Skeletal muscle satellite cell (primary cell): ENCODE data around the gene TMEM181.
"Not testable (repeated sequence)": the region's sequence is repeated elsewhere in the genome, so short reads cannot be mapped to it uniquely, and the experiment has no call there.

Source experiments
- H3K27me3 ChIP-seq: 2 replicates; pipeline ENCODE4 v1.7.0; 2013; ENCODE audit warnings: low read length; ENCODE audit not compliant: control insufficient read depth, insufficient read depth
- H3K36me3 ChIP-seq: 2 replicates; pipeline ENCODE4 v1.7.0; 2013; ENCODE audit warnings: mild to moderate bottlenecking, control low read depth, low read length; ENCODE audit not compliant: insufficient read depth
- H3K4me1 ChIP-seq: 2 replicates; pipeline ENCODE4 v1.7.0; 2013; ENCODE audit warnings: low read length; ENCODE audit not compliant: control insufficient read depth, insufficient read depth
- H3K4me2 ChIP-seq: 2 replicates; pipeline ENCODE4 v1.7.0; 2013; ENCODE audit warnings: mild to moderate bottlenecking, low read length
- H3K4me3 ChIP-seq: 2 replicates; pipeline ENCODE4 v1.7.0; 2013; ENCODE audit warnings: low read length
- H3K9ac ChIP-seq: 2 replicates; pipeline ENCODE4 v1.7.0; 2013; ENCODE audit warnings: mild to moderate bottlenecking, low read depth, low read length, moderate library complexity
- H3K9me3 ChIP-seq: replicated peaks from 2 replicates; pipeline ENCODE4 v1.7.0; 2013; ENCODE audit warnings: mild to moderate bottlenecking, control low read depth, low read length

Gene TMEM181

GRCh38 chr6:158556113-158556512, 3.8 kb upstream of the TMEM181 start:
- Histone ChIP-seq H3K4me2 (no peak overlapping the region), H3K9me3 (no peaks in the 10 kb centered on the region), H3K4me3 (no peak overlapping the region), H3K9ac (no peak overlapping the region), H3K4me1 (peaks cover 5% of the 10 kb centered on the region), H3K36me3 (no peaks in the 10 kb centered on the region), H3K27me3 (no peaks in the 10 kb centered on the region)

DNA sequence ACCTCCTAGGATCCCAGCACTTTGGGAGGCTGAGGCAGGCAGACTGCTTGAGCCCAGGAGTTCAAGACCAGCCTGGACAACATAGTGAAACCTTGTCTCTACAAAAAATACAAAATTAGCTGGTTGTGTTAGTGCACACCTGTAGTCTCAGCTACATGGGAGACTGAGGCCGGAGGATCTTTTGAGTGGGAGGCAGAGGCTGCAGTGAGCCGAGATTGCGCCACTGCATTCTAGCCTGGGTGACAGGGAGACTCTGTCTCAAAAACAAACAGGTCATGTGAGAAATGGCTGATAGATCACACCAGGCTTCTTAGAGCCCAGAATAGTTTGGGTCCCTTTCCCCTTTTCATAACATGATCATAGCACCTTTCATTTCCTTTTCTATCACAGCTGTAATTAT, 2.8 kb upstream of the TMEM181 start:
- H3K9ac ChIP-seq, H3K9me3 ChIP-seq, H3K27me3 ChIP-seq, H3K4me2 ChIP-seq, H3K36me3 ChIP-seq, H3K4me3 ChIP-seq: not testable (repeated sequence)
- H3K4me1 ChIP-seq = peaks cover 15% of the 10 kb centered on the region

DNA sequence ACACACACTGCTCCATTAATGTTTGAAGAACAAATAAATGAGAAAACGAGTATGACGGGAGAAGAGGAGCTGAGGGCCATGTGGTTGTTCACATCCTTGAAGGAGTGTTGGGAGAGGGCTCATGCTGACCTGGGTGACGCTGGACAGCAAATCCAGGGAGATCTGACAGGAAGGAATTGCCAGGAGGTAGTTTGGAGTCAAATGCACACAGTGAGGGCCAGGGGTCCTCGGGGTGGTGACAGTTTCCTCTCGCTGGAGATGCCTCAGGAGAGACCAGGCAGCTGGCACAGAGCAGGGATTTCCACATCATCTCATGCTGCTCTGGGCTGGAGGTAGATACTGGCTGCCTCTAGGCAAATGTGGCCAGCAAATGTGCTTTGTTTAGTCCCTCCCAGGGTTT, 2.0 kb upstream of the TMEM181 start:
- Histone ChIP-seq H3K36me3 (no peaks in the 10 kb centered on the region), H3K9ac (no peak overlapping the region), H3K4me3 (no peak overlapping the region), H3K9me3 (no peaks in the 10 kb centered on the region), H3K4me1 (peaks cover 22% of the 10 kb centered on the region), H3K4me2 (no peak overlapping the region), H3K27me3 (no peaks in the 10 kb centered on the region)

DNA sequence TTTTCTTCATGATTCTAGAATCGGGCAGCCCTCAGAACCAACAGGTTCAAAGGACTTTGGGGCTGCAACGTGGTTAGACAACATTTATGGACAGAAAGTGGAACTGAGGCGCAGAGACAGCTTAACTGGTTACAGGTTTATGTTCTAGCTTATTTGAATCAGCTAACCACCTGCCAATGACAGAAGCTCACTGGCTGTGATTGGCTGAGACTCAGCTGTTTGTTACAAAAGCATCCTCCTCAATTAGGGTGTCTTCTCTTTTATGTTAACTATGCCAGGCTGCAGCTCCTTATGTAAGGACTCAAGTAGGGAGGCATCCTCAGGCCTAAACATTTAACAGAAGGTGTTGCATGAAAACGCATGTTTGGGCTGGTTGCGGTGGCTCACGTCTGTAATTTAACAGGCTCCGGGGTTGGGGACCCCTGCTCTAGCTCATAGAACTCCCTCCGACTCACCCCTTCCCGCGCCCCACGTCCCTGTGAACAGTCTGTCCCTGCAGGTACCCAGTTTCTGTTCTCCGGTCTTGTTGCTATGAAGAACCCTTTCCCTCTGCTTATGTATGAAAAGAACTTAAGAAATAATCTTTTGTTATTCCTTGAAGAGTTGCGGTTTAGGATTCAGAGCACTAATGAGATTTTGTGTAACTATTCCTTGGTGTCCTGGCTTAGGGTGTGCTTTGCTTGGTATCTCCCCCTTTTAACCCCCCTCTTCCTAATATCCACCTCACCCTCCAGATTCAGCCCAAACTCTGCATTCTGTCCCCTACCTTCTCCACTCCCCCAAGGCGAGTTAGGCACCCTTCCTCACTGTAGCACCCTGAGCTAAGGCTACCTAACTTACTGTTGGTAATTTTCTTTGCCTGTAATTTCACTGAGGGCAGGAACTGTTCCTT, 1.2 kb upstream of the TMEM181 start:
- Histone ChIP-seq H3K27me3 (no peaks in the 10 kb centered on the region), H3K9me3 (no peaks in the 10 kb centered on the region), H3K4me3 (no peak overlapping the region), H3K4me2 (no peak overlapping the region), H3K9ac (no peak overlapping the region), H3K36me3 (no peaks in the 10 kb centered on the region), H3K4me1 (peaks cover 27% of the 10 kb centered on the region)

DNA sequence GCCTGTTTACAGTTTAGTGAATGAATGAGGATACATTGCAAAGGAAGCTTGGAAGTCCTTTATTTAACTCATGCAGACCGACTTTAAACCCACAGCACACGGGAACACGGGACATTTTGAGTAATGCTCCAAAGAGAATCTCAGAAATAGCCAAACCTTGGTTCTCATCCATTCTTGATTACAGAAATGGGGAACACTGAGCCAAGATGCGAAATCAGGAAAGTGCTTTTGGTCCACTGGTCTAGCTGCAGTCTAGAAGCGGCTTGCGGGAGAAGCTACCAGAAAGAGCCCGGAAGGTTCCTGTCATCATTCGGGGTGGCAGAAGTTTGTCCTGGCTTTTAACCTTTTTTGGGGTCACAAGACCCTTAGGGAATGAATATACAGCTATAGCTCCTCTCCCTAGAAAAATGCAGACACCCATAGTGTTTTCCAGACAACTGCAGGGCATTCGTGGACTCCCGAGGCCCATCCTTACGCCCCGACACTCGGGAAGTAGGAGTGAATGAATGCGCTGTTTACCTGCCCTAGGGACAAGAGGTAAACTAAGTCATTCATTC, 475 bp upstream of the TMEM181 start:
- no peaks in the 10 kb centered on the region for H3K36me3 ChIP-seq
- H3K27me3 ChIP-seq = no peaks in the 10 kb centered on the region
- peak overlapping the region; percentile 85 for H3K4me3 ChIP-seq
- H3K4me2 ChIP-seq = peak overlapping the region; percentile 98
- peaks cover 27% of the 10 kb centered on the region for H3K4me1 ChIP-seq
- H3K9me3 ChIP-seq = no peaks in the 10 kb centered on the region
- H3K9ac ChIP-seq = peak overlapping the region; percentile 96

DNA sequence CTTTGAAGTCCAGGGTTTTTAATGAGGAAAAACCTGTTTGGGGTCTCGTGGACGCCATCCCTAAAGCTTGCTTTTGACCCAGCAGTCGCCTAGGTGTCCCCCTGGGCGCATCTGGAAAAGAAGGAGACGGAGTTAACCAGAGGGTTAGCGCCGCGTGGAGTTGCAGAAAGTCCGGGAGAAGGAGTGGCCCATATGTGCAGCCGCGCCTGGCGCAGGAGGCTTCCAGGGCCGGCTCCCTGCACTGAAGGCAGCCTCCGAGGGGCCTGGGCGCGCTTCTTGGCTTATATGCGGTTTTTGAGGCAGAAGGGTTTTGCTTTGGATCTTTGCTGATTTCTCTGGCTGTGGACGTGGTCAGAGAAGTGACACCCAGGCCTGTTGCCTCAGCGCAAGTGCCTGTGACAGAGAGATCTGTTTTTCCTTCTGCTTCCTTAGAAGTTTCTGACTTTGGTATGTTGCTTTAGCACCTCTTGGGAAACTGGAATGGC, 987 bp downstream of the TMEM181 start:
- Histone ChIP-seq H3K27me3 (no peaks in the 10 kb centered on the region), H3K36me3 (no peaks in the 10 kb centered on the region), H3K4me2 (peak overlapping the region; percentile 98), H3K4me3 (peak overlapping the region; percentile 85), H3K4me1 (peaks cover 27% of the 10 kb centered on the region), H3K9ac (peak overlapping the region; percentile 96), H3K9me3 (no peaks in the 10 kb centered on the region)

GRCh38 chr6:158561321-158561884, 1.5 kb downstream of the TMEM181 start:
- Histone ChIP-seq H3K36me3 (no peaks in the 10 kb centered on the region), H3K27me3 (no peaks in the 10 kb centered on the region), H3K9me3 (no peaks in the 10 kb centered on the region), H3K9ac (peak overlapping the region; percentile 96), H3K4me1 (peaks cover 27% of the 10 kb centered on the region), H3K4me3 (peak overlapping the region; percentile 85), H3K4me2 (peak overlapping the region; percentile 98)

DNA sequence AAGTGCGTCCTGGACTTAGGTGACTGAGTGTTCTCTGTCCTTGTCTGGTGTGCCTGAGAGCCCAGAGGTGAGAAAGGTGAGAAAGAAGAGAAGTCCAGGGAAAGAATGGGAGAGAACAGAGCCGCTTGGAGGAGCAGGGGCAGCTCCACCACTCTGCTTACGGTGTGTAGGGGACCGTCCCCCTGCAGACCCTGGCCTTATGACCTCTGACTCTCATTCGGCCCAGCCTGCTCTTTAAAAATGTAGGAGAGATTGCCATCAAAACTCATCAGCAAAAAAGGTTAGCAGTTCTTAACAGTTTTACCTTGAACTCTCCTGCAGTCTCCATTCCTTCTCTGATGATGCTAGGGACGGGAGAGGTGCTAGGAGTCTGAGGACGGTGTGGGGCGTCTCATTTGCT, 2.0 kb downstream of the TMEM181 start:
- Histone ChIP-seq H3K9me3 (no peaks in the 10 kb centered on the region), H3K27me3 (no peaks in the 10 kb centered on the region), H3K4me3 (peak overlapping the region; percentile 85), H3K36me3 (no peaks in the 10 kb centered on the region), H3K9ac (peak overlapping the region; percentile 96), H3K4me1 (peaks cover 27% of the 10 kb centered on the region), H3K4me2 (peak overlapping the region; percentile 98)

GRCh38 chr6:158564243-158565121, 4.6 kb downstream of the TMEM181 start:
- no peaks in the 10 kb centered on the region for H3K36me3 ChIP-seq
- H3K4me2 ChIP-seq = no peak overlapping the region
- H3K27me3 ChIP-seq = no peaks in the 10 kb centered on the region
- no peaks in the 10 kb centered on the region for H3K9me3 ChIP-seq
- no peak overlapping the region for H3K4me3 ChIP-seq
- no peak overlapping the region for H3K9ac ChIP-seq
- peaks cover 26% of the 10 kb centered on the region for H3K4me1 ChIP-seq

DNA sequence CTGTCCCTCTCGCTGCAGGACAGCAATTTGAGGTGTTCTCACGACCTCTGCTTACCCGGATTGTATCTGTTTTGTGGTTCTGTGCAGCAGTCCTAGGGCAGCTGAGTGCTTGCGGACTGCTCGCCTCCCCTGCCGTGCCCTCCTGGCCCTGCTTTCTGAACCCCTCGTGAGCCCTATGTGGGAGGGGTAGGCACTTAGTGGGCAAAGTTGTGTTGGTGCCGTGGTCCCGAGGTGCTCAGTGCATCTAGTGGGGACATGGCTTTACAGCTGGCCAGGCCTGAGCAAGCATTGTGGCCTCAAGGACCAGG, 5.2 kb downstream of the TMEM181 start:
- Histone ChIP-seq H3K9me3 (no peaks in the 10 kb centered on the region), H3K9ac (no peak overlapping the region), H3K4me2 (no peak overlapping the region), H3K4me1 (peaks cover 24% of the 10 kb centered on the region), H3K36me3 (no peaks in the 10 kb centered on the region), H3K27me3 (no peaks in the 10 kb centered on the region), H3K4me3 (no peak overlapping the region)

DNA sequence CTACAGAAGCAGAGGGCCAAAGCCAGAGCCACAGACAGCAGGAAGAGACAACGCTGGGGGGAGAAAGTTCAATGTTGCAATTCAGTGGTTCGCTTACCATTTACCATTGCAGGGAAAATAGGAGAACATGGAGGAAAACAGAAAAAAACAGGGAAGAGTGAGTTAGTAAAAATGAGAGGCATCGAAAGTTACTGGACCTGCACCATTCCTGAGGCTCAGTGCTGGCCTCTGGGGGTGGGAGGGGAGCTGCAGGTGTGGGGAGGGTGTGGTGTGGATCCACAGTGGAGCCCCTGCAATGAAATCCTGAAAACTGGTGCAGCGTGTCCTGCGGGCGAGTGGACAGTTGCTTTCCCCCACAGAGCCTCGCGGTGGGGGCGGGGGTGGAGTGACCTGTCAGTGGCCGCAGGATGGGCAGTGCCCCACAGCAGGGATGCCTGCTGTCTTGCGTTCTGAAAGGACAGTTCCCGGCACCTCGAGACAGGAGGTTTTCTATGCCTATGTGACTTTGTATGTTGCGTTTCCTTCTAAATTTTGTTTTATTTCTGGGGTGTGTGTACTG, 5.7 kb downstream of the TMEM181 start:
- Histone ChIP-seq H3K36me3 (no peaks in the 10 kb centered on the region), H3K4me2 (no peak overlapping the region), H3K27me3 (no peaks in the 10 kb centered on the region), H3K9me3 (no peaks in the 10 kb centered on the region), H3K4me3 (no peak overlapping the region), H3K9ac (no peak overlapping the region), H3K4me1 (peaks cover 24% of the 10 kb centered on the region)
